SK-N-SH treated with all-trans-retinoic acid at 6 μM for 48 hours (cell line): ENCODE measurements around the gene ATP8A2.

ENCODE experiments used
- ATAC-seq: fragments of 200-7000 bp; cut with Tn5 transposase; 3 replicates; pipeline ENCODE4 v1.9.1; 2020; ENCODE audit warnings: mild to moderate bottlenecking, moderate library complexity
- ARNTL ChIP-seq: fragments of 450-650 bp; formaldehyde crosslinking; IDR thresholded peaks from 2 replicates; pipeline ENCODE4 v1.5.0; 2020; ENCODE audit warnings: low read depth, mild to moderate bottlenecking, moderate library complexity, borderline replicate concordance
- BACH2 ChIP-seq: fragments of 250-450 bp; sonication (Bioruptor Pico); IDR thresholded peaks from 2 replicates; pipeline ENCODE4 v1.9.0; 2021; ENCODE audit warnings: mild to moderate bottlenecking, borderline replicate concordance
- CSDC2 ChIP-seq: fragments of 250-450 bp; sonication (Bioruptor Pico); IDR thresholded peaks from 2 replicates; pipeline ENCODE4 v1.5.0; 2020; ENCODE audit warnings: mild to moderate bottlenecking, moderate library complexity
- CSRNP3 ChIP-seq: fragments of 250-450 bp; sonication (Bioruptor Pico); IDR thresholded peaks from 2 replicates; pipeline ENCODE4 v1.5.1; 2021; ENCODE audit warnings: mild to moderate bottlenecking, moderate library complexity
- ESRRG ChIP-seq: fragments of 250-450 bp; sonication (Bioruptor Pico); IDR thresholded peaks from 2 replicates; pipeline ENCODE4 v1.6.1; 2021; ENCODE audit warnings: mild to moderate bottlenecking
- GLIS3 ChIP-seq: fragments of 250-450 bp; sonication (Bioruptor Pico); IDR thresholded peaks from 2 replicates; pipeline ENCODE4 v1.5.0; 2020; ENCODE audit warnings: mild to moderate bottlenecking, moderate library complexity
- ISL1 ChIP-seq: fragments of 250-450 bp; sonication (Bioruptor Pico); IDR thresholded peaks from 2 replicates; pipeline ENCODE4 v2.1.2; 2022; ENCODE audit warnings: mild to moderate bottlenecking, moderate library complexity
- OSR1 ChIP-seq: fragments of 250-450 bp; sonication (Bioruptor Pico); IDR thresholded peaks from 2 replicates; pipeline ENCODE4 v1.8.0; 2022; ENCODE audit warnings: moderate library complexity, mild to moderate bottlenecking, inconsistent platforms
- PATZ1 ChIP-seq: fragments of 250-450 bp; sonication (Bioruptor Pico); IDR thresholded peaks from 2 replicates; pipeline ENCODE4 v1.8.0; 2020; ENCODE audit warnings: mild to moderate bottlenecking, moderate library complexity, borderline replicate concordance
- POU6F1 ChIP-seq: fragments of 250-450 bp; sonication (Bioruptor Pico); IDR thresholded peaks from 2 replicates; pipeline ENCODE4 v1.8.0; 2021; ENCODE audit warnings: low read depth, mild to moderate bottlenecking, moderate library complexity, borderline replicate concordance
- PPARA ChIP-seq: fragments of 250-450 bp; sonication (Bioruptor Pico); IDR thresholded peaks from 2 replicates; pipeline ENCODE4 v1.5.0; 2020; ENCODE audit warnings: mild to moderate bottlenecking, borderline replicate concordance
- SNAI2 ChIP-seq: fragments of 250-450 bp; sonication (Bioruptor Pico); IDR thresholded peaks from 2 replicates; pipeline ENCODE4 v1.5.0; 2020; ENCODE audit warnings: mild to moderate bottlenecking, moderate library complexity
- TCF4 ChIP-seq: fragments of 250-450 bp; sonication (Bioruptor Pico); IDR thresholded peaks from 2 replicates; pipeline ENCODE4 v1.8.0; 2021; ENCODE audit warnings: mild to moderate bottlenecking, moderate library complexity, borderline replicate concordance
- TOX ChIP-seq: fragments of 250-450 bp; sonication (Bioruptor Pico); IDR thresholded peaks from 2 replicates; pipeline ENCODE4 v1.8.0; 2021; ENCODE audit warnings: mild to moderate bottlenecking, moderate library complexity, borderline replicate concordance
- TSHZ2 ChIP-seq: fragments of 250-450 bp; sonication (Bioruptor Pico); IDR thresholded peaks from 2 replicates; pipeline ENCODE4 v1.5.0; 2020; ENCODE audit warnings: mild to moderate bottlenecking, moderate library complexity
- ZC3H10 ChIP-seq: fragments of 250-450 bp; sonication (Bioruptor Pico); IDR thresholded peaks from 2 replicates; pipeline ENCODE4 v1.5.1; 2021; ENCODE audit warnings: mild to moderate bottlenecking, moderate library complexity
- ZFP3 ChIP-seq: fragments of 250-450 bp; sonication (Bioruptor Pico); IDR thresholded peaks from 2 replicates; pipeline ENCODE4 v1.5.0; 2020; ENCODE audit warnings: mild to moderate bottlenecking, moderate library complexity
- ZFP30 ChIP-seq: fragments of 450-650 bp; formaldehyde crosslinking; IDR thresholded peaks from 2 replicates; pipeline ENCODE4 v1.5.0; 2022; ENCODE audit warnings: mild to moderate bottlenecking, moderate library complexity
- ZNF565 ChIP-seq: fragments of 450-650 bp; formaldehyde crosslinking; conservative IDR thresholded peaks from 2 replicates; pipeline ENCODE4 v1.5.0; 2020; ENCODE audit warnings: low read depth, mild to moderate bottlenecking, moderate library complexity
- ZNF70 ChIP-seq: fragments of 450-650 bp; formaldehyde crosslinking; IDR thresholded peaks from 2 replicates; pipeline ENCODE4 v1.5.0; 2020; ENCODE audit warnings: mild to moderate bottlenecking, moderate library complexity
- ZNF8 ChIP-seq: fragments of 450-650 bp; formaldehyde crosslinking; IDR thresholded peaks from 2 replicates; pipeline ENCODE4 v1.5.0; 2020; ENCODE audit warnings: mild to moderate bottlenecking, moderate library complexity

The ATP8A2 gene

GRCh38 chr13:25587326-25587980, 215.7 kb downstream of the ATP8A2 start:
- ATAC-seq = no peak
- TF ChIP-seq OSR1 (CRISPR knock-in tag) (no peak), ZC3H10 (no peak), ZFP3 (no peak), ZFP30 (CRISPR knock-in tag) (no peak), SNAI2 (CRISPR knock-in tag) (no peak), ISL1 (no peak), ZNF70 (no peak), TCF4 (CRISPR knock-in tag) (no peak), ZNF565 (no peak), ESRRG (CRISPR knock-in tag) (no peak), CSRNP3 (CRISPR knock-in tag) (no peak), CSDC2 (no peak)
- TF ChIP-seq, all 23 proteins: peak for 0

- TF ChIP-seq BACH2 = no peak
- TF ChIP-seq PATZ1 (CRISPR knock-in tag) = no peak
- no peak for TF ChIP-seq PPARA (CRISPR knock-in tag)
- no peak for TF ChIP-seq ZNF70
- no peak for TF ChIP-seq CSRNP3 (CRISPR knock-in tag)
- TF ChIP-seq POU6F1 (CRISPR knock-in tag) = no peak
- no peak for TF ChIP-seq ESRRG (CRISPR knock-in tag)
- TF ChIP-seq GLIS3 = no peak
- TF ChIP-seq CSDC2 = no peak
- TF ChIP-seq SNAI2 (CRISPR knock-in tag) = no peak
- TF ChIP-seq ZC3H10 = no peak
- TF ChIP-seq ZNF565 = no peak
- no peak for TF ChIP-seq ZNF8
- TF ChIP-seq ZFP3 = no peak
- TF ChIP-seq ZFP30 (CRISPR knock-in tag) = no peak
- TF ChIP-seq TOX (CRISPR knock-in tag) = no peak
- TF ChIP-seq OSR1 (CRISPR knock-in tag) = no peak
- TF ChIP-seq TCF4 (CRISPR knock-in tag) = no peak
- no peak for TF ChIP-seq TSHZ2 (CRISPR knock-in tag)
- no peak for TF ChIP-seq ARNTL (CRISPR knock-in tag)
- no peak for ATAC-seq
Observed at GRCh38 chr13:25588336-25589060, 216.7 kb downstream of the ATP8A2 start.
